Peyer's patch (tissue), 4 donors: ENCODE results near the gene SPACA6.

Source experiments
- CTCF ChIP-seq, 6 experiments: fragments of 450-650 bp in 4 of 6; fragments of 200-600 bp in 2 of 6; sonication (generic) in 1 of 6; IDR thresholded peaks; one replicate each; pipeline ENCODE4 v1.5.1; 2017 to 2019; ENCODE audit warnings: antibody characterized with exemption in 6 of 6, mild to moderate bottlenecking in 3 of 6, moderate library complexity in 1 of 6
- POLR2A ChIP-seq, 2 donors: fragments of 450-650 bp; IDR thresholded peaks; one replicate each; pipeline ENCODE4 v1.5.1; 2017; ENCODE audit warnings: antibody characterized with exemption in 2 of 2, mild to moderate bottlenecking in 2 of 2, moderate library complexity in 2 of 2

GRCh38 chr19:51702103-51702824 lies 9.1 kb downstream of the SPACA6 start:
- no peak for TF ChIP-seq CTCF (IDR thresholded peaks at IDR 0.05)
- peak in 1 of 2 donors; percentile 31 for TF ChIP-seq POLR2A (IDR thresholded peaks at IDR 0.05)
